K562 (cell line): ENCODE data around the gene PPP2R1A.

Experiments
- CTCF ChIP-seq, 3 experiments: IDR thresholded peaks in 2 of 3; conservative IDR thresholded peaks in 1 of 3; 2 replicates each; pipeline ENCODE4 v1.5.1; 2011 to 2012; ENCODE audit warnings: low read length in 3 of 3, mild to moderate bottlenecking in 3 of 3, control low read depth in 2 of 3, improper control_type of control experiment in 1 of 3, inconsistent platforms in 1 of 3, low read depth in 1 of 3, mixed read lengths in 1 of 3, moderate library complexity in 1 of 3; ENCODE audit not compliant: insufficient read depth in 2 of 3
- DNMT1 ChIP-seq: fragments of 450-650 bp; IDR thresholded peaks from 2 replicates; pipeline ENCODE4 v1.6.1; 2016; ENCODE audit warnings: antibody characterized with exemption, mild to moderate bottlenecking
- MAZ ChIP-seq, 2 experiments: fragments of 450-650 bp in 1 of 2; sonication (generic) in 1 of 2; formaldehyde crosslinking; IDR thresholded peaks in 1 of 2; conservative IDR thresholded peaks in 1 of 2; 2 replicates each; pipeline versions ENCODE4 v1.4.0 to v1.5.0; 2020; ENCODE audit warnings: mild to moderate bottlenecking in 1 of 2, missing genetic modification reagents in 1 of 2
- SPI1 ChIP-seq: IDR thresholded peaks from 2 replicates; pipeline ENCODE4 v1.6.1; 2011; ENCODE audit warnings: low read depth, low read length, control low read depth, borderline replicate concordance

- TF ChIP-seq SPI1, result no peak
- TF ChIP-seq DNMT1, result no peak
- TF ChIP-seq MAZ (CRISPR knock-in tag; conservative IDR thresholded peaks at IDR 0.05 in 1 of 2, IDR thresholded peaks at IDR 0.05 in 1 of 2), result no peak
- TF ChIP-seq CTCF (IDR thresholded peaks at IDR 0.05 in 2 of 3, conservative IDR thresholded peaks at IDR 0.05 in 1 of 3; ENCODE audit: insufficient read depth in 2 of 3, low read depth in 1 of 3, low read length in 3 of 3), result no peak
These were observed 39.7 kb downstream of the PPP2R1A start for GRCh38 chr19:52229524-52229923.
